ENCODE results near the gene DCUN1D4. TPM values are rescaled to one million over a fixed set of nuclear protein-coding genes. Genes with fewer than 3 reads are reported as not detected.

DCUN1D4 gene
- total RNA-seq = 36.1 TPM

GRCh38 chr4:51842554-51843308 is at the start of gene DCUN1D4:
TSS of gene DCUN1D4 (plus strand) at chr4:51843153. CDS start at chr4:51843243, 90 bp downstream.

Other genes starting within 250 kb of the DCUN1D4 start
- gene LRRC66, start 177.2 kb downstream of the DCUN1D4 start, total RNA-seq = 0.82 TPM
- 54.5 TPM for gene SGCB, start 195.1 kb downstream of the DCUN1D4 start, total RNA-seq
- gene SPATA18, start 208.2 kb downstream of the DCUN1D4 start, total RNA-seq = 1.9 TPM

All from metanephros (tissue), 1 donor.